Body of pancreas (tissue), 4 donors: Measurements from ENCODE around the gene ACOT7.

ENCODE experiments used
- POLR2A ChIP-seq, 3 donors: fragments of 450-650 bp; IDR thresholded peaks; one replicate each; pipeline ENCODE4 v1.6.1; 2016; ENCODE audit warnings: antibody characterized with exemption in 3 of 3, mild to moderate bottlenecking in 2 of 3
- TF ChIP-seq, protein P1 (sequence below), 7 experiments: fragments of 450-650 bp in 4 of 7; fragments of 200-600 bp in 3 of 7; sonication (generic) in 3 of 7; IDR thresholded peaks; one replicate each; pipeline ENCODE4 v1.5.1; 2016 to 2019; ENCODE audit warnings: antibody characterized with exemption in 7 of 7

- TF ChIP-seq, protein P1, sequence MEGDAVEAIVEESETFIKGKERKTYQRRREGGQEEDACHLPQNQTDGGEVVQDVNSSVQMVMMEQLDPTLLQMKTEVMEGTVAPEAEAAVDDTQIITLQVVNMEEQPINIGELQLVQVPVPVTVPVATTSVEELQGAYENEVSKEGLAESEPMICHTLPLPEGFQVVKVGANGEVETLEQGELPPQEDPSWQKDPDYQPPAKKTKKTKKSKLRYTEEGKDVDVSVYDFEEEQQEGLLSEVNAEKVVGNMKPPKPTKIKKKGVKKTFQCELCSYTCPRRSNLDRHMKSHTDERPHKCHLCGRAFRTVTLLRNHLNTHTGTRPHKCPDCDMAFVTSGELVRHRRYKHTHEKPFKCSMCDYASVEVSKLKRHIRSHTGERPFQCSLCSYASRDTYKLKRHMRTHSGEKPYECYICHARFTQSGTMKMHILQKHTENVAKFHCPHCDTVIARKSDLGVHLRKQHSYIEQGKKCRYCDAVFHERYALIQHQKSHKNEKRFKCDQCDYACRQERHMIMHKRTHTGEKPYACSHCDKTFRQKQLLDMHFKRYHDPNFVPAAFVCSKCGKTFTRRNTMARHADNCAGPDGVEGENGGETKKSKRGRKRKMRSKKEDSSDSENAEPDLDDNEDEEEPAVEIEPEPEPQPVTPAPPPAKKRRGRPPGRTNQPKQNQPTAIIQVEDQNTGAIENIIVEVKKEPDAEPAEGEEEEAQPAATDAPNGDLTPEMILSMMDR (IDR thresholded peaks at IDR 0.05): peak in 4 of 7 experiments; percentile 22 to 42 (median 36)
- TF ChIP-seq POLR2A (IDR thresholded peaks at IDR 0.05): peak; percentile 73 to 82 (median 76)
Measured at GRCh38 chr1:6393400-6394187, at the start of gene ACOT7.
